B cell (primary cell): ENCODE data around the gene AURKAIP1. TPM values are rescaled to one million over a fixed set of nuclear protein-coding genes. Genes with fewer than 3 reads are reported as not detected.

Source experiments
- ATAC-seq: fragments of 200-7000 bp; cut with Tn5 transposase; one replicate; pipeline ENCODE4 v1.10.0; 2021; ENCODE audit warnings: low read depth, mild to moderate bottlenecking, moderate number of reproducible peaks, moderate library complexity
- CTCF ChIA-PET: fragments of 350-600 bp; sonication (Branson Sonifier 250); formaldehyde crosslinking; loops from one replicate; lab custom pipeline; 2021; ENCODE audit warnings: antibody characterized with exemption, inconsistent platforms; lab: Charles Lee
- POLR2A ChIA-PET: fragments of 350-600 bp; sonication (Branson Sonifier 250); formaldehyde crosslinking; loops from one replicate; lab custom pipeline; 2021; ENCODE audit warnings: antibody characterized with exemption; lab: Charles Lee
- DNase-seq: peaks from one replicate; pipeline ENCODE4 v3.0.0; 2013
- H2AFZ ChIP-seq: 2 replicates; pipeline ENCODE4 v1.6.1; 2012; ENCODE audit warnings: mild to moderate bottlenecking, low read depth, low read length; ENCODE audit not compliant: insufficient read depth, poor library complexity, severe bottlenecking
- H3K27ac ChIP-seq, 2 donors: 1 replicate in 1 of 2; 2 replicates in 1 of 2; pipeline ENCODE4 v1.5.1; 2012 to 2013; ENCODE audit warnings: low read length in 2 of 2, mild to moderate bottlenecking in 2 of 2, moderate library complexity in 1 of 2
- H3K27me3 ChIP-seq, 4 experiments: fragments of 200-600 bp in 1 of 4; sonication (generic) in 1 of 4; replicated peaks in 1 of 4; 1 replicate in 2 of 4; 2 replicates in 2 of 4; pipeline versions ENCODE4 v1.6.1 to v1.7.0; 2013 to 2016; ENCODE audit warnings: low read length in 3 of 4, mild to moderate bottlenecking in 2 of 4, mixed read lengths in 1 of 4, moderate library complexity in 1 of 4; ENCODE audit not compliant: insufficient read depth in 4 of 4, control insufficient read depth in 3 of 4; ENCODE audit errors: control extremely low read depth in 1 of 4
- H3K36me3 ChIP-seq, 2 experiments: replicated peaks in 1 of 2; 1 replicate in 1 of 2; 2 replicates in 1 of 2; pipeline versions ENCODE4 v1.6.1 to v1.7.1; 2013; ENCODE audit warnings: low read length in 1 of 2; ENCODE audit not compliant: insufficient read depth in 2 of 2, control insufficient read depth in 1 of 2; ENCODE audit errors: control extremely low read depth in 1 of 2, extremely low read depth in 1 of 2
- H3K4me1 ChIP-seq, 2 donors: fragments of 200-600 bp in 1 of 2; sonication (generic) in 1 of 2; 1 replicate in 1 of 2; 2 replicates in 1 of 2; pipeline versions ENCODE4 v1.5.1 to v1.6.1; 2013 to 2017; ENCODE audit warnings: low read length in 2 of 2; ENCODE audit not compliant: control insufficient read depth in 2 of 2, insufficient read depth in 2 of 2
- H3K4me2 ChIP-seq: replicated peaks from 2 replicates; pipeline ENCODE3; 2012; ENCODE audit warnings: mild to moderate bottlenecking, low read depth, low read length; ENCODE audit not compliant: poor library complexity, severe bottlenecking
- H3K4me3 ChIP-seq, 5 experiments: fragments of 200-600 bp in 1 of 5; sonication (generic) in 1 of 5; 1 replicate in 3 of 5; 2 replicates in 2 of 5; pipeline versions ENCODE4 v1.5.1 to v1.7.0; 2011 to 2016; ENCODE audit warnings: low read length in 4 of 5, mild to moderate bottlenecking in 4 of 5, low read depth in 2 of 5, control low read depth in 1 of 5, moderate library complexity in 1 of 5; ENCODE audit not compliant: insufficient read depth in 1 of 5; ENCODE audit errors: control extremely low read depth in 1 of 5, extremely low read depth in 1 of 5
- H3K79me2 ChIP-seq: fragments of 200-600 bp; sonication (generic); one replicate; pipeline ENCODE4 v1.6.0; 2016; ENCODE audit warnings: low read length; ENCODE audit not compliant: control insufficient read depth, insufficient read depth
- H3K9ac ChIP-seq: fragments of 200-600 bp; sonication (generic); 2 replicates; pipeline ENCODE4 v1.6.1; 2017; ENCODE audit warnings: mild to moderate bottlenecking, low read length, moderate library complexity
- H3K9me3 ChIP-seq, 3 donors: one replicate each; pipeline versions ENCODE4 v1.6.1 to v1.7.1; 2013; ENCODE audit warnings: low read length in 2 of 3; ENCODE audit not compliant: control insufficient read depth in 2 of 3, insufficient read depth in 1 of 3; ENCODE audit errors: control extremely low read depth in 1 of 3
- H4K20me1 ChIP-seq: 2 replicates; pipeline ENCODE4 v1.6.0; 2012; ENCODE audit warnings: mild to moderate bottlenecking, low read length; ENCODE audit not compliant: insufficient read depth, control insufficient read depth, poor library complexity, severe bottlenecking
- H3K27ac Mint-ChIP-seq: one replicate; pipeline ENCODE4 v1.8.0; 2021; ENCODE audit warnings: mixed read lengths
- H3K27me3 Mint-ChIP-seq: one replicate; pipeline ENCODE4 v1.8.0; 2021; ENCODE audit warnings: mixed read lengths
- H3K4me1 Mint-ChIP-seq: one replicate; pipeline ENCODE4 v1.8.0; 2021; ENCODE audit warnings: mixed read lengths
- H3K4me3 Mint-ChIP-seq: one replicate; pipeline ENCODE4 v1.8.0; 2021; ENCODE audit warnings: mixed read lengths
- H3K9me3 Mint-ChIP-seq: one replicate; pipeline ENCODE4 v1.8.0; 2022; ENCODE audit warnings: mixed read lengths; ENCODE audit not compliant: insufficient read depth
- CTCF ChIP-seq: fragments of 200-600 bp; IDR thresholded peaks from one replicate; pipeline ENCODE4 v1.8.0; 2022; ENCODE audit warnings: antibody characterized with exemption, mild to moderate bottlenecking
- EZH2 ChIP-seq: IDR thresholded peaks from 2 replicates; pipeline ENCODE4 v1.6.1; 2012; ENCODE audit warnings: borderline replicate concordance, low read depth, mild to moderate bottlenecking, moderate library complexity, low read length; ENCODE audit not compliant: insufficient read depth, poor library complexity, severe bottlenecking
- WGBS: methylation state at CpG from one replicate; pipeline ENCODE4 v1.1.5; 2013; ENCODE audit warnings: missing lambda C conversion rate; ENCODE audit not compliant: insufficient coverage; 5-methylcytosine and 5-hydroxymethylcytosine counted together
- intact Hi-C: fragments of 100-400 bp; cut with micrococcal nuclease; formaldehyde crosslinking; loops from one replicate; pipeline ENCODE4 v1.10.0; 2022
- polyA plus RNA-seq: library from polyadenylated mRNA; depleted of rRNA; stranded (reverse); fragments of >200 nt; gene quantifications from 2 replicates; pipeline ENCODE4 v1.2.3, GENCODE V29; 2012
- total RNA-seq, 2 donors: library from RNA; stranded (reverse); fragments of 120-200 nt in 1 of 2; gene quantifications; 1 replicate in 1 of 2; 2 replicates in 1 of 2; pipeline versions ENCODE4 v1.2.3 to v1.2.4, GENCODE V29; 2013 to 2022

Gene AURKAIP1
- total and polyA plus RNA-seq, 2 donors (not counting 1 experiment from before 2014, with no cell fraction given), result 61.1 to 61.7 TPM

- no peak overlapping the region for H2AFZ ChIP-seq
- peak overlapping the region; percentile 79 for H3K4me3 Mint-ChIP-seq
- peaks cover 33 to 35% of the 10 kb centered on the region in 2 donors for H3K4me1 ChIP-seq
- peaks cover 0 to 11% (median 0%) of the 10 kb centered on the region in 3 donors for H3K9me3 ChIP-seq
- ChIA-PET POLR2A (interaction anchor here (0.7 kb wide), 1 partner anchor 869 kb away, joined by 6 read pairs; no protein-coding TSS in a partner anchor), CTCF (interaction anchor here (2.4 kb wide), 1 partner anchor 18 kb away, joined by 8 read pairs; no protein-coding TSS in a partner anchor)
- no peak overlapping the region for H3K27ac Mint-ChIP-seq
- H3K27me3 ChIP-seq, result peaks cover 0 to 54% (median 16%) of the 10 kb centered on the region in 4 experiments
- H3K9me3 Mint-ChIP-seq, result no peaks in the 10 kb centered on the region
- H3K4me2 ChIP-seq, result peak overlapping the region; percentile 55
- ATAC-seq (no peak), DNase-seq (peak; percentile 48)
- no peak overlapping the region for H3K4me3 ChIP-seq
- intact Hi-C loops, result no loop called here
- H3K36me3 ChIP-seq, result no peaks in the 10 kb centered on the region
- peaks cover 17% of the 10 kb centered on the region for H3K4me1 Mint-ChIP-seq
- H3K27me3 Mint-ChIP-seq, result peaks cover 20% of the 10 kb centered on the region
- H3K9ac ChIP-seq, result no peak overlapping the region
- H4K20me1 ChIP-seq, result peaks cover 6% of the 10 kb centered on the region
- H3K27ac ChIP-seq, result no peak overlapping the region
- TF ChIP-seq CTCF (no peak), EZH2 (no peak)
- WGBS, result 22% methylated on average over 24 of the region's 28 CpGs
- H3K79me2 ChIP-seq, result peaks cover under 1% of the 10 kb centered on the region
These were observed 21.4 kb downstream of the AURKAIP1 start for GRCh38 chr1:1353389-1354151.
